Measurements from ENCODE around the gene ZCCHC3. TPM values are rescaled to one million over a fixed set of nuclear protein-coding genes. Genes with fewer than 3 reads are reported as not detected.

Gene ZCCHC3
- polyA plus RNA-seq, 2 of the 4 experiments (the other 2 are of a cell fraction): 17.4 to 17.7 TPM

GRCh38 chr20:278181-278580 is 19.2 kb upstream of the ZCCHC3 start:
- Histone ChIP-seq H3K4me2 (no peak overlapping the region), H3K9me3 (no peaks in the 10 kb centered on the region), H3K4me1 (no peaks in the 10 kb centered on the region), H3K27ac (no peak overlapping the region), H3K4me3 (no peak overlapping the region)
- 89% methylated on average over 5 of the region's 5 CpGs for WGBS (ENCODE audit: missing lambda C conversion rate)
- no peak for DNase-seq (ENCODE audit: low read depth in 1 of 2, low spot score in 1 of 2)
- ChIA-PET CTCF (interaction anchor here (0.6 to 2.7 kb wide), 3 partner anchors 11 to 372 kb away, joined by 5 to 22 read pairs (median 17); no protein-coding TSS in a partner anchor), POLR2A (interaction anchor here (0.6 kb wide), 1 partner anchor 117 kb away, joined by 3 read pairs; no protein-coding TSS in a partner anchor)
- FAIRE-seq: no peak
- no peak for ATAC-seq
- no peak for TF ChIP-seq JUN (IDR thresholded peaks at IDR 0.05)
- TF ChIP-seq CEBPB (IDR thresholded peaks at IDR 0.05): no peak
- no peak for TF ChIP-seq FOXS1 (CRISPR knock-in tag; IDR thresholded peaks at IDR 0.05)
- TF ChIP-seq RAD21 (conservative IDR thresholded peaks at IDR 0.05 in 1 of 2, IDR thresholded peaks at IDR 0.05 in 1 of 2): no peak
- TF ChIP-seq TFCP2L1 (CRISPR knock-in tag; IDR thresholded peaks at IDR 0.05): no peak
- no peak for TF ChIP-seq USF2 (IDR thresholded peaks at IDR 0.05)
- TF ChIP-seq BHLHE40 (IDR thresholded peaks at IDR 0.05; ENCODE audit: low read depth, low read length): no peak
- TF ChIP-seq RFX5 (IDR thresholded peaks at IDR 0.05): no peak
- TF ChIP-seq, protein P1, sequence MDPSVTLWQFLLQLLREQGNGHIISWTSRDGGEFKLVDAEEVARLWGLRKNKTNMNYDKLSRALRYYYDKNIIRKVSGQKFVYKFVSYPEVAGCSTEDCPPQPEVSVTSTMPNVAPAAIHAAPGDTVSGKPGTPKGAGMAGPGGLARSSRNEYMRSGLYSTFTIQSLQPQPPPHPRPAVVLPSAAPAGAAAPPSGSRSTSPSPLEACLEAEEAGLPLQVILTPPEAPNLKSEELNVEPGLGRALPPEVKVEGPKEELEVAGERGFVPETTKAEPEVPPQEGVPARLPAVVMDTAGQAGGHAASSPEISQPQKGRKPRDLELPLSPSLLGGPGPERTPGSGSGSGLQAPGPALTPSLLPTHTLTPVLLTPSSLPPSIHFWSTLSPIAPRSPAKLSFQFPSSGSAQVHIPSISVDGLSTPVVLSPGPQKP (IDR thresholded peaks at IDR 0.05; ENCODE audit: low read depth, low read length): no peak

GRCh38 chr20:278607-279571 is 18.5 kb upstream of the ZCCHC3 start:
- H3K4me2 ChIP-seq: no peak overlapping the region
- DNase-seq (ENCODE audit: low read depth in 1 of 2, low spot score in 1 of 2) (no peak), FAIRE-seq (no peak), ATAC-seq (no peak)
- ChIA-PET POLR2A (interaction anchor here (0.6 kb wide), 1 partner anchor 116 kb away, joined by 3 read pairs; no protein-coding TSS in a partner anchor), CTCF (interaction anchor here (0.6 to 2.7 kb wide), 3 partner anchors 12 to 371 kb away, joined by 5 to 22 read pairs (median 17); no protein-coding TSS in a partner anchor)
- TF ChIP-seq HOXB13 (CRISPR knock-in tag; IDR thresholded peaks at IDR 0.05; ENCODE audit: low read depth) (no peak), TP53 (CRISPR knock-in tag; IDR thresholded peaks at IDR 0.05) (no peak), SMC3 (IDR thresholded peaks at IDR 0.05) (no peak), NFE2L2 (conservative IDR thresholded peaks at IDR 0.05; ENCODE audit: low read length) (no peak), PHF8 (IDR thresholded peaks at IDR 0.05; ENCODE audit: borderline replicate concordance, low read depth) (no peak), RARB (CRISPR knock-in tag; IDR thresholded peaks at IDR 0.05) (no peak), RNF2 (IDR thresholded peaks at IDR 0.05; ENCODE audit: borderline replicate concordance, low read depth) (no peak), RFX5 (IDR thresholded peaks at IDR 0.05) (no peak), ZNF302 (CRISPR knock-in tag; IDR thresholded peaks at IDR 0.05) (no peak), JUN (IDR thresholded peaks at IDR 0.05) (no peak), FOXS1 (CRISPR knock-in tag; IDR thresholded peaks at IDR 0.05) (no peak), CHD2 (IDR thresholded peaks at IDR 0.05; ENCODE audit: low read length, partially characterized antibody) (no peak)
- TF ChIP-seq, protein P2, sequence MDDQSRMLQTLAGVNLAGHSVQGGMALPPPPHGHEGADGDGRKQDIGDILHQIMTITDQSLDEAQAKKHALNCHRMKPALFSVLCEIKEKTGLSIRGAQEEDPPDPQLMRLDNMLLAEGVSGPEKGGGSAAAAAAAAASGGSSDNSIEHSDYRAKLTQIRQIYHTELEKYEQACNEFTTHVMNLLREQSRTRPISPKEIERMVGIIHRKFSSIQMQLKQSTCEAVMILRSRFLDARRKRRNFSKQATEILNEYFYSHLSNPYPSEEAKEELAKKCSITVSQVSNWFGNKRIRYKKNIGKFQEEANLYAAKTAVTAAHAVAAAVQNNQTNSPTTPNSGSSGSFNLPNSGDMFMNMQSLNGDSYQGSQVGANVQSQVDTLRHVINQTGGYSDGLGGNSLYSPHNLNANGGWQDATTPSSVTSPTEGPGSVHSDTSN (IDR thresholded peaks at IDR 0.05): no peak
- TF ChIP-seq, protein P3, sequence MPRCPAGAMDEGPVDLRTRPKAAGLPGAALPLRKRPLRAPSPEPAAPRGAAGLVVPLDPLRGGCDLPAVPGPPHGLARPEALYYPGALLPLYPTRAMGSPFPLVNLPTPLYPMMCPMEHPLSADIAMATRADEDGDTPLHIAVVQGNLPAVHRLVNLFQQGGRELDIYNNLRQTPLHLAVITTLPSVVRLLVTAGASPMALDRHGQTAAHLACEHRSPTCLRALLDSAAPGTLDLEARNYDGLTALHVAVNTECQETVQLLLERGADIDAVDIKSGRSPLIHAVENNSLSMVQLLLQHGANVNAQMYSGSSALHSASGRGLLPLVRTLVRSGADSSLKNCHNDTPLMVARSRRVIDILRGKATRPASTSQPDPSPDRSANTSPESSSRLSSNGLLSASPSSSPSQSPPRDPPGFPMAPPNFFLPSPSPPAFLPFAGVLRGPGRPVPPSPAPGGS (IDR thresholded peaks at IDR 0.05): no peak
- H3K9me3 ChIP-seq: no peaks in the 10 kb centered on the region
- H3K4me3 ChIP-seq: no peak overlapping the region
- H3K4me1 ChIP-seq: no peaks in the 10 kb centered on the region
- WGBS (ENCODE audit: missing lambda C conversion rate): 97% methylated on average over 66 of the region's 88 CpGs
- H3K27ac ChIP-seq: no peak overlapping the region
